Breast epithelium (tissue), 4 donors: ENCODE data around the gene TPRN. TPM values are rescaled to one million over a fixed set of nuclear protein-coding genes. Genes with fewer than 3 reads are reported as not detected.
A peak's percentile ranks its signal among the peaks of the same experiment; 100 is the strongest.

Experiments
- DNase-seq, 2 donors: peaks; one replicate each; pipeline ENCODE4 v3.0.0-alpha.2; 2019; ENCODE audit warnings: low spot score in 2 of 2
- H3K27ac ChIP-seq, 2 donors: fragments of 200-600 bp; sonication (generic) in 1 of 2; one replicate each; pipeline ENCODE4 v1.5.1; 2016 to 2019; ENCODE audit warnings: mild to moderate bottlenecking in 1 of 2
- H3K27me3 ChIP-seq, 2 donors: fragments of 200-600 bp; sonication (generic) in 1 of 2; one replicate each; pipeline versions ENCODE4 v1.5.1 to v1.6.0; 2017 to 2019; ENCODE audit warnings: control low read depth in 1 of 2, mild to moderate bottlenecking in 1 of 2
- H3K36me3 ChIP-seq: fragments of 200-600 bp; one replicate; pipeline ENCODE4 v1.5.1; 2019
- H3K4me1 ChIP-seq, 2 donors: fragments of 200-600 bp; sonication (generic); one replicate each; pipeline ENCODE4 v1.5.1; 2016 to 2019; ENCODE audit warnings: control low read depth in 1 of 2
- H3K4me3 ChIP-seq, 3 donors: fragments of 200-600 bp; sonication (generic); 1 replicate in 2 of 3; 2 replicates in 1 of 3; pipeline ENCODE4 v1.5.1; 2016 to 2019; ENCODE audit warnings: mild to moderate bottlenecking in 3 of 3, moderate library complexity in 2 of 3
- H3K9me3 ChIP-seq, 2 donors: fragments of 200-600 bp; sonication (generic) in 1 of 2; one replicate each; pipeline ENCODE4 v1.5.1; 2016 to 2019; ENCODE audit warnings: control low read depth in 1 of 2
- CTCF ChIP-seq, 3 donors: fragments of 450-650 bp; IDR thresholded peaks; one replicate each; pipeline ENCODE4 v1.5.1; 2016 to 2017; ENCODE audit warnings: antibody characterized with exemption in 3 of 3, mild to moderate bottlenecking in 3 of 3, moderate library complexity in 3 of 3
- POLR2A ChIP-seq: fragments of 450-650 bp; IDR thresholded peaks from one replicate; pipeline ENCODE4 v1.6.1; 2016; ENCODE audit warnings: antibody characterized with exemption, mild to moderate bottlenecking, moderate library complexity
- POLR2AphosphoS5 ChIP-seq, 3 donors: sonication (generic); formaldehyde crosslinking; IDR thresholded peaks; one replicate each; pipeline ENCODE4 v1.6.1; 2017; ENCODE audit warnings: antibody characterized with exemption in 3 of 3
- intact Hi-C: fragments of 100-400 bp; cut with DNase I; formaldehyde crosslinking; loops from one replicate; pipeline ENCODE4 v1.15.1; 2023; ENCODE audit warnings: low total_unique reads
- total RNA-seq, 3 donors: library from RNA; depleted of rRNA; stranded (reverse); fragments of >200 nt; gene quantifications; one replicate each; pipeline ENCODE4 v1.1.0, GENCODE V29; 2016

Gene TPRN
- total RNA-seq, 3 donors from 2014 or later: 4.0 to 9.2 (median 8.5) TPM

GRCh38 chr9:137172901-137173795, 27.4 kb downstream of the TPRN start:
- Histone ChIP-seq H3K9me3 (no peaks in the 10 kb centered on the region), H3K27me3 (peaks cover 11 to 22% of the 10 kb centered on the region in 2 donors), H3K4me1 (peaks cover 21 to 33% of the 10 kb centered on the region in 2 donors), H3K4me3 (peak overlapping the region in 2 of 3 donors; percentile 14 to 45), H3K27ac (peak overlapping the region; percentile 64 to 81), H3K36me3 (no peaks in the 10 kb centered on the region)
- intact Hi-C loops: no loop called here
- peak; percentile 87 to 89 for DNase-seq
- TF ChIP-seq POLR2AphosphoS5 (IDR thresholded peaks at IDR 0.05) (peak in 2 of 3 donors; percentile 59 to 77), POLR2A (no peak)

GRCh38 chr9:137171149-137171900, 29.2 kb downstream of the TPRN start:
- Histone ChIP-seq H3K36me3 (no peaks in the 10 kb centered on the region), H3K27ac (peak overlapping the region; percentile 64 to 81), H3K27me3 (peaks cover 20 to 40% of the 10 kb centered on the region in 2 donors), H3K4me3 (no peak overlapping the region), H3K4me1 (peaks cover 31 to 40% of the 10 kb centered on the region in 2 donors), H3K9me3 (no peaks in the 10 kb centered on the region)
- TF ChIP-seq POLR2A: no peak
- no peak for TF ChIP-seq POLR2AphosphoS5 (IDR thresholded peaks at IDR 0.05)
- no peak for TF ChIP-seq CTCF (IDR thresholded peaks at IDR 0.05)
- no peak for DNase-seq
- intact Hi-C loops: no loop called here

- no peak for DNase-seq
- intact Hi-C loops: no loop called here
- Histone ChIP-seq H3K36me3 (no peaks in the 10 kb centered on the region), H3K4me3 (no peak overlapping the region), H3K9me3 (no peaks in the 10 kb centered on the region), H3K4me1 (peaks cover 31 to 40% of the 10 kb centered on the region in 2 donors), H3K27me3 (peaks cover 24 to 47% of the 10 kb centered on the region in 2 donors), H3K27ac (peak overlapping the region in 1 of 2 donors; percentile 81)
- TF ChIP-seq POLR2A (no peak), POLR2AphosphoS5 (IDR thresholded peaks at IDR 0.05) (no peak), CTCF (IDR thresholded peaks at IDR 0.05) (no peak)
Measured at GRCh38 chr9:137170486-137171148, 29.9 kb downstream of the TPRN start.

- Histone ChIP-seq H3K4me3 (peak within 1 kb of the TSS; percentile 8 to 72 (median 52)), H3K27ac (peak within 1 kb of the TSS; percentile 52 to 81), H3K27me3 (peaks cover 28 to 54% of the 10 kb centered on the region in 2 donors), H3K36me3 (no peaks in the 10 kb centered on the region), H3K9me3 (no peaks in the 10 kb centered on the region), H3K4me1 (peaks cover 31 to 40% of the 10 kb centered on the region in 2 donors)
- TF ChIP-seq POLR2AphosphoS5 (IDR thresholded peaks at IDR 0.05) (no peak), CTCF (IDR thresholded peaks at IDR 0.05) (no peak), POLR2A (no peak)
- intact Hi-C loops: no loop called here
- peak in 1 of 2 donors; percentile 72 for DNase-seq
Measured at GRCh38 chr9:137169896-137170358, 30.6 kb downstream of the TPRN start, which contains the start of gene LRRC26. LRRC26 (minus strand) TSS chr9:137170051; CDS start chr9:137169943, 108 bp downstream.
